HCT116 (cell line): ENCODE measurements around the gene FYCO1. TPM values are rescaled to one million over a fixed set of nuclear protein-coding genes. Genes with fewer than 3 reads are reported as not detected.

Source experiments
- ATAC-seq: fragments of 200-7000 bp; cut with Tn5 transposase; 2 replicates; pipeline ENCODE4 v1.9.1; 2020; ENCODE audit warnings: mild to moderate bottlenecking, moderate library complexity
- BruUV-seq: library from RNA; stranded (reverse); fragments of 400-500 nt; replicated peaks from 2 replicates; lab custom pipeline; 2021; lab: Mats Ljungman, UMichigan
- CTCF ChIA-PET: fragments of 300-600 bp; sonication (Branson Sonifier 250); formaldehyde crosslinking; loops from one replicate; lab custom pipeline; 2021; ENCODE audit warnings: antibody characterized with exemption; lab: Charles Lee
- POLR2A ChIA-PET: fragments of 300-600, 350-600 bp; sonication (Branson Sonifier 250); formaldehyde crosslinking; loops from one replicate; lab custom pipeline; 2021; ENCODE audit warnings: antibody characterized with exemption; lab: Charles Lee
- RAD21 ChIA-PET, 2 experiments: fragments of 300-600 bp; sonication (Branson Sonifier 250); formaldehyde crosslinking; loops; one replicate each; lab custom pipeline; 2023; ENCODE audit warnings: low total read pairs in 2 of 2; ENCODE audit not compliant: uncharacterized antibody in 2 of 2, unreplicated experiment in 2 of 2, low non-redundant PET in 1 of 2; lab: Charles Lee
- DNase-seq: peaks from one replicate; pipeline ENCODE4 v3.0.0-alpha.2; 2010; ENCODE audit warnings: low read depth, low spot score
- H2AFZ ChIP-seq: fragments of 200-600 bp; shearing (Covaris generic), sonication (generic); 2 replicates; pipeline ENCODE4 v1.6.1; 2017; ENCODE audit warnings: low read depth, mixed run types, mixed read lengths, antibody characterized with exemption, low read length; ENCODE audit not compliant: poor library complexity, severe bottlenecking
- H3K27ac ChIP-seq: 2 replicates; pipeline ENCODE4 v1.5.1; 2012; ENCODE audit warnings: low read depth, low read length
- H3K27me3 ChIP-seq: fragments of 200-600 bp; sonication (generic); 2 replicates; pipeline ENCODE4 v1.6.1; 2016; ENCODE audit warnings: mixed run types, low read length, mixed read lengths; ENCODE audit not compliant: insufficient read depth
- H3K36me3 ChIP-seq, 2 experiments: fragments of 200-500 bp in 1 of 2; fragments of 200-600 bp in 1 of 2; sonication (Bioruptor generic) in 1 of 2; sonication (generic) in 1 of 2; 2 replicates each; pipeline versions ENCODE4 v1.5.1 to v1.6.1; 2014 to 2016; ENCODE audit warnings: low read length in 2 of 2, inconsistent platforms in 1 of 2, mixed read lengths in 1 of 2, mixed run types in 1 of 2; ENCODE audit not compliant: insufficient read depth in 2 of 2, control insufficient read depth in 1 of 2
- H3K4me1 ChIP-seq, 2 experiments: fragments of 200-600 bp in 1 of 2; sonication (generic) in 1 of 2; 2 replicates each; pipeline versions ENCODE4 v1.5.1 to v1.6.1; 2012 to 2017; ENCODE audit warnings: low read length in 2 of 2, inconsistent platforms in 1 of 2, mild to moderate bottlenecking in 1 of 2, mixed read lengths in 1 of 2, mixed run types in 1 of 2, moderate library complexity in 1 of 2; ENCODE audit not compliant: insufficient read depth in 2 of 2, control insufficient read depth in 1 of 2
- H3K4me2 ChIP-seq: fragments of 200-600 bp; sonication (generic); 2 replicates; pipeline ENCODE4 v1.6.1; 2017; ENCODE audit warnings: mixed run types, low read length, mixed read lengths
- H3K4me3 ChIP-seq, 2 experiments: fragments of 200-600 bp in 1 of 2; sonication (generic) in 1 of 2; replicated peaks in 1 of 2; 2 replicates each; pipeline ENCODE4 v1.5.1; 2011 to 2016; ENCODE audit warnings: low read length in 2 of 2, control low read depth in 1 of 2, low read depth in 1 of 2, mild to moderate bottlenecking in 1 of 2, mixed read lengths in 1 of 2, mixed run types in 1 of 2
- H3K79me2 ChIP-seq: fragments of 200-600 bp; sonication (generic); 2 replicates; pipeline ENCODE4 v1.6.1; 2017; ENCODE audit warnings: mild to moderate bottlenecking, mixed run types, low read length, moderate library complexity, mixed read lengths; ENCODE audit not compliant: insufficient read depth
- H3K9ac ChIP-seq: fragments of 200-600 bp; sonication (generic); 2 replicates; pipeline ENCODE4 v1.6.1; 2016; ENCODE audit warnings: low read length, mixed read lengths
- H3K9me2 ChIP-seq: fragments of 200-600 bp; sonication (generic), shearing (Covaris generic); 2 replicates; pipeline ENCODE4 v1.6.1; 2017; ENCODE audit warnings: mixed run types, mild to moderate bottlenecking, moderate library complexity; ENCODE audit not compliant: insufficient read depth
- H3K9me3 ChIP-seq, 2 experiments: fragments of 200-500 bp in 1 of 2; fragments of 200-600 bp in 1 of 2; sonication (Bioruptor generic) in 1 of 2; sonication (generic) in 1 of 2; 2 replicates each; pipeline ENCODE4 v1.6.1; 2014 to 2017; ENCODE audit warnings: low read length in 2 of 2, mixed read lengths in 2 of 2, inconsistent platforms in 1 of 2, low read depth in 1 of 2, mild to moderate bottlenecking in 1 of 2, mixed run types in 1 of 2, moderate library complexity in 1 of 2; ENCODE audit not compliant: control insufficient read depth in 1 of 2, insufficient read depth in 1 of 2
- H4K20me1 ChIP-seq: fragments of 200-600 bp; sonication (generic), shearing (Covaris generic); 2 replicates; pipeline ENCODE4 v1.6.1; 2017; ENCODE audit warnings: mixed run types, mild to moderate bottlenecking, moderate library complexity; ENCODE audit not compliant: insufficient read depth
- CEBPB ChIP-seq: IDR thresholded peaks from 2 replicates; pipeline ENCODE4 v1.6.1; 2012; ENCODE audit warnings: low read depth
- EZH2 ChIP-seq: fragments of 200-600 bp; sonication (generic); IDR thresholded peaks from 2 replicates; pipeline ENCODE4 v1.6.1; 2017; ENCODE audit warnings: antibody characterized with exemption, mixed run types
- MAX ChIP-seq: IDR thresholded peaks from 2 replicates; pipeline ENCODE4 v1.6.1; 2012
- RAD21 ChIP-seq: IDR thresholded peaks from 2 replicates; pipeline ENCODE4 v1.6.1; 2012; ENCODE audit warnings: low read depth, mild to moderate bottlenecking
- REST ChIP-seq: IDR thresholded peaks from 2 replicates; pipeline ENCODE4 v1.6.1; 2012; ENCODE audit warnings: low read depth
- SP1 ChIP-seq: IDR thresholded peaks from 2 replicates; pipeline ENCODE4 v1.6.1; 2012; ENCODE audit warnings: low read depth
- SRF ChIP-seq: IDR thresholded peaks from 2 replicates; pipeline ENCODE4 v1.6.1; 2012; ENCODE audit warnings: low read depth
- TCF7L2 ChIP-seq: IDR thresholded peaks from 2 replicates; pipeline ENCODE4 v1.7.0; 2011; ENCODE audit warnings: borderline replicate concordance, inconsistent platforms; ENCODE audit not compliant: insufficient read depth, insufficient read length; ENCODE audit errors: extremely low read depth
- YY1 ChIP-seq: IDR thresholded peaks from 2 replicates; pipeline ENCODE4 v1.6.1; 2011; ENCODE audit warnings: low read length, low read depth, moderate library complexity, mild to moderate bottlenecking; ENCODE audit not compliant: insufficient replicate concordance; ENCODE audit errors: extremely low read depth
- ZBTB33 ChIP-seq: IDR thresholded peaks from 2 replicates; pipeline ENCODE4 v1.6.1; 2011; ENCODE audit warnings: mild to moderate bottlenecking, low read length, moderate library complexity; ENCODE audit not compliant: insufficient replicate concordance; ENCODE audit errors: extremely low read depth
- ZFX ChIP-seq: fragments of 450-650 bp; IDR thresholded peaks from 2 replicates; pipeline ENCODE4 v1.6.1; 2017
- ZNF274 ChIP-seq: fragments of 200-500 bp; sonication (Bioruptor generic); IDR thresholded peaks from 2 replicates; pipeline ENCODE4 v1.6.1; 2014; ENCODE audit warnings: mild to moderate bottlenecking, low read depth, low read length, inconsistent platforms
- intact Hi-C: fragments of 100-400 bp; cut with micrococcal nuclease; formaldehyde crosslinking; loops from 2 replicates; pipeline ENCODE4 v1.10.0; 2022
- total RNA-seq: library from RNA; stranded (reverse); gene quantifications from one replicate; pipeline ENCODE4 v1.2.1, GENCODE V29; 2021; ENCODE audit not compliant: unreplicated experiment

FYCO1 gene
- total RNA-seq, 1 experiment from 2014 or later, result 15.8 TPM

- no peak overlapping the region for H3K4me2 ChIP-seq
- no peaks in the 10 kb centered on the region for H3K9me2 ChIP-seq
- intact Hi-C loops, result no loop called here
- ChIA-PET CTCF (no interaction called here), POLR2A (no interaction called here), RAD21 (no interaction called here)
- no peaks in the 10 kb centered on the region for H3K79me2 ChIP-seq
- no TSS peak for BruUV-seq
- DNase-seq, result no peak
- H3K4me1 ChIP-seq, result peaks cover under 1 to 3% of the 10 kb centered on the region in 2 experiments; a peak in 1 of 4 replicates
- no peak overlapping the region for H3K9ac ChIP-seq
- H3K4me3 ChIP-seq, result no peak overlapping the region
- H4K20me1 ChIP-seq, result no peaks in the 10 kb centered on the region
- no peaks in the 10 kb centered on the region for H3K9me3 ChIP-seq
- no peaks in the 10 kb centered on the region for H3K36me3 ChIP-seq
- H3K27ac ChIP-seq, result no peak overlapping the region
- no peak overlapping the region for H2AFZ ChIP-seq
- TF ChIP-seq SRF, result no peak
- no peak for TF ChIP-seq SP1
- no peak for TF ChIP-seq CEBPB
- no peak for TF ChIP-seq ZNF274
- no peak for TF ChIP-seq ZBTB33
- TF ChIP-seq ZFX, result no peak
- no peak for TF ChIP-seq MAX
- no peak for TF ChIP-seq RAD21
- TF ChIP-seq EZH2, result no peak
- TF ChIP-seq YY1, result no peak
- TF ChIP-seq REST, result no peak
- no peak for TF ChIP-seq TCF7L2
- ATAC-seq, result no peak
- no peaks in the 10 kb centered on the region for H3K27me3 ChIP-seq
These were observed 5.6 kb upstream of the FYCO1 start for GRCh38 chr3:46001178-46001577.
